Effector CD4-positive, alpha-beta T cell (primary cell): Measurements from ENCODE around the gene TJP3.
"Not testable (repeated sequence)": the region's sequence is repeated elsewhere in the genome, so short reads cannot be mapped to it uniquely, and the experiment has no call there.

Experiments
- DNase-seq: peaks from one replicate; pipeline ENCODE4 v3.0.0-alpha.2; 2020
- total RNA-seq: gene quantifications from one replicate; lab custom pipeline; 2026; lab: John Stamatoyannopoulos, UW

Gene TJP3, protein sequence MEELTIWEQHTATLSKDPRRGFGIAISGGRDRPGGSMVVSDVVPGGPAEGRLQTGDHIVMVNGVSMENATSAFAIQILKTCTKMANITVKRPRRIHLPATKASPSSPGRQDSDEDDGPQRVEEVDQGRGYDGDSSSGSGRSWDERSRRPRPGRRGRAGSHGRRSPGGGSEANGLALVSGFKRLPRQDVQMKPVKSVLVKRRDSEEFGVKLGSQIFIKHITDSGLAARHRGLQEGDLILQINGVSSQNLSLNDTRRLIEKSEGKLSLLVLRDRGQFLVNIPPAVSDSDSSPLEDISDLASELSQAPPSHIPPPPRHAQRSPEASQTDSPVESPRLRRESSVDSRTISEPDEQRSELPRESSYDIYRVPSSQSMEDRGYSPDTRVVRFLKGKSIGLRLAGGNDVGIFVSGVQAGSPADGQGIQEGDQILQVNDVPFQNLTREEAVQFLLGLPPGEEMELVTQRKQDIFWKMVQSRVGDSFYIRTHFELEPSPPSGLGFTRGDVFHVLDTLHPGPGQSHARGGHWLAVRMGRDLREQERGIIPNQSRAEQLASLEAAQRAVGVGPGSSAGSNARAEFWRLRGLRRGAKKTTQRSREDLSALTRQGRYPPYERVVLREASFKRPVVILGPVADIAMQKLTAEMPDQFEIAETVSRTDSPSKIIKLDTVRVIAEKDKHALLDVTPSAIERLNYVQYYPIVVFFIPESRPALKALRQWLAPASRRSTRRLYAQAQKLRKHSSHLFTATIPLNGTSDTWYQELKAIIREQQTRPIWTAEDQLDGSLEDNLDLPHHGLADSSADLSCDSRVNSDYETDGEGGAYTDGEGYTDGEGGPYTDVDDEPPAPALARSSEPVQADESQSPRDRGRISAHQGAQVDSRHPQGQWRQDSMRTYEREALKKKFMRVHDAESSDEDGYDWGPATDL
- total RNA-seq = 43.0 reads per million, percentile 65 among the genes with 10 or more reads in this experiment

DNA sequence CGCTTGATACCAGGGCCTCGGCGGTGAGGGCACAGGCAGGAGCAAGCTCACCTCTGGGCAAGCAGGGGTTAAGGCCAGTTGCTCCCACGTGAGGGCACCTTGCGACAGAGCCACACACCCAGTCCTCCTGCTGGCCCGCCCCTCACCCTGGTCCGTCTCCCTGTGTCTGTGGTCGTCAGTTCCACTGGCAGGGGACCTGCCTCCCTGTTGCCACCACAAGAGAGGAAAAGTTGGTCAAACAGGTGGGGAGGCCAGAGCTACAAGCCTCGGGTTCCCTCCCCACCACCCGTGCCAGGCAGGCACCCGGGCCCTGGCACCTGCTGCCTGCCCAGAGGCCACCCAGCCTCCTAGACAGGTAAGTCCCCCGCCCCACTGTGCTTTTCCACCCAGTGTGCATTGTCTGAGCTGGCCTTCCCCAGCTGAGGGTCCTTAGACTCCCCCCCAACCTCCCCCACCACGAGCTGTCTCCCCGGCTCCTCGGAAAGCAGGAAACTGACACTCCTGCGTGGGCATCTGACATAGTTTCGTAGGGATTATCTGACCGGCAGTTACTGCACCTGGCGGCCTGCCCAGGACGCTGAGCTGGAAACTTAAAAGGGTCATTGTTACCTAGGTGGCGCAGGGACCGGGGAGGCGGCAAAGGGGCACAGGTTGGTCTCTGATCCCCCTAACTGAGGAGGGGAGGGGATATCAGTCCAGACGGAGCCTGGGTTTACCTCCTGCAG is at the start of gene TJP3:
TJP3 (plus strand) TSS at position 178 of the 725 bp plus-strand sequence. CDS start 20,049 bp downstream, outside the sequence.
- no peak for DNase-seq

DNA sequence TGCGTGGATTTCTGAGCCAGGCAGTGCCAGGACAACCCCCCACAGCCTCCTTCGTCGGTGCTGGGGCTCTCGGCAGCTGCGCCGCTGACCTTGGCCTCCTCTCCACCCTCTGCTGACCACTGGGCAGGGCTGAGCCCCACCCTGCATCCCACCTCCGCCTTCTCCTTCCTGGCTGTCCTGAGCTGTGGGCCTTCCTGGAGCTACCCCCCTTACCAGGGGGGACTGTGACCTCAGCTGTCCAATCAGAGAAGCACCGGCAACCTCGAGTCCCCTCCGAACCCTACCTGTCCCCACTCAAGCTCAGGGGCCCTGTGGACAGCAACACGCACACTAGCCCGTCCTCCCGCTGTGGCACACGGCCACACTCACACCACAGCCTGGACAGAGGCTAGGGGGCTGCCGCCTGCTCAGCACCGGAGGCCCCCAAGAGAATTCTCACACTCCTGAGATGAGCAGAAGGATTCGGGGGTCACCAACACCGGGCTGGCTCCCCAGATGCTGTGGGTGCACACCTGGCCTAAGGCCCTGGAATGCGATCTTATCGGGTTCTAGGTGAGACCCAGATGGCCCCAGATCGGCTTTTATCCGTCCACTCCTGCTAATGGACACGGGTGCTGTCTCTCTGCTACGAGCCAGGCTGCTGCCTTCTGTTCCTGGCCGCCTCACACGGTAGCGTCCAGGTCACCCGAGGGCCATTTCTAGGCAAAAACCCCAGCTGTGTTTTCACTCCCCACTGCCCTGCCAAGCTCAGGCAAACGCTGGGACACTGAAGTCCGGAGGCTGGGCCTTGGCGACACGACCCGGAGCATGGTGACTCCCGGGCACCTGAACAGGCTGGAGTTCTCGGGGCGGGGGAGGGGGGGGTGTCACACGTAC is 49.1 kb upstream of the TJP3 start:
- no peak for DNase-seq

DNA sequence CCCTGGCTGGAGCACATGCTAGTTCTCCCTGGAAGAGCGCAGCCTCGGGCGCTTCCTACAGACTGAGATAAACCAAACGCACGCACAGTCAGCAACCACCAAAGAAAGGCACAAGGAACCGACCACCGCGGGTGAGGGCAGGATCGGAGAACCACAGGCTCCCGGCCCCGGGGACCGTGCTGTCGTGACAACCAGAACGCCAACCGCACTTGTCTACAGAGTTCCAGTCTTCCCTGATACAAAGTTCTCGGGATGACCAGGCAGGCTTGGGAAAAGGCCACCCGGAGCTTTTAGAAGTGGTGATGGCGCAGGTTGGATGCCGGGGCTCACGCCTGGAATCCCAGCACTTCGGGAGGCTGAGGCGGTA is 48.5 kb upstream of the TJP3 start:
- DNase-seq = no peak

DNA sequence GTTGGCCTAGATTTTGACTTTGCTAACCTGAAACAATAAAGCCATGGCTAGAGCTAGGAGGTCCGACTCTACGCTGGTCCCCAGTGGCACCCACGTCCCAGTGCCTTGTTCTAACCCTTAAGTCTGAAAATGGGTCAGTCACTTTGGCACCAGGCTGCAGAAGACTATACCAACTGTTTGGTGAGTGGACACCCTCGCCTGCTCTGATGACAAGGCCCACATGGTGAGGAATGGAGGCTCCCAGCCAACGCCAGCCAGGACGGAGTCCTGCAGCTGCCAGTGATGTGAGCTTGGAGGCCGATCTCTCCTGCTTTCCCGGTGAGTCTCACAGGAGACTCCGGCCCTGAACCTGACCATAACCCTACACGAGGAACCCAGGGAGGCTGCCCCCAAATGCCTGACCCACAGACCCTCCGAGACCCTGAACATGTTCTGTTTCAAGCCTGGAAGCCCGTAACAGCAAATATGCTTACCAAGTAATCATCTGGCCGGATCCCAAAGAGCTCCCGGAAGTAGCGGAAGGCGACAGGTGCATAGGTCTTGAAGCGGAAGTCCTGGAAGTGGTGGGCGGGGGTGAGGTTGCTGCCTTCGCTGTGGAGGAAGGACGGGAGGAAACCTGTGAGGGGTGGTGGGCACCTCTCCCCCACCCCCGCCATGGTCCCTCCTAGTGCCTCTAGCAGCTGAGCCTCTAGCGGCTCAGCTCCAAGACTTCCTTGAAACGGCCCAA is 47.5 kb upstream of the TJP3 start:
- DNase-seq = no peak

DNA sequence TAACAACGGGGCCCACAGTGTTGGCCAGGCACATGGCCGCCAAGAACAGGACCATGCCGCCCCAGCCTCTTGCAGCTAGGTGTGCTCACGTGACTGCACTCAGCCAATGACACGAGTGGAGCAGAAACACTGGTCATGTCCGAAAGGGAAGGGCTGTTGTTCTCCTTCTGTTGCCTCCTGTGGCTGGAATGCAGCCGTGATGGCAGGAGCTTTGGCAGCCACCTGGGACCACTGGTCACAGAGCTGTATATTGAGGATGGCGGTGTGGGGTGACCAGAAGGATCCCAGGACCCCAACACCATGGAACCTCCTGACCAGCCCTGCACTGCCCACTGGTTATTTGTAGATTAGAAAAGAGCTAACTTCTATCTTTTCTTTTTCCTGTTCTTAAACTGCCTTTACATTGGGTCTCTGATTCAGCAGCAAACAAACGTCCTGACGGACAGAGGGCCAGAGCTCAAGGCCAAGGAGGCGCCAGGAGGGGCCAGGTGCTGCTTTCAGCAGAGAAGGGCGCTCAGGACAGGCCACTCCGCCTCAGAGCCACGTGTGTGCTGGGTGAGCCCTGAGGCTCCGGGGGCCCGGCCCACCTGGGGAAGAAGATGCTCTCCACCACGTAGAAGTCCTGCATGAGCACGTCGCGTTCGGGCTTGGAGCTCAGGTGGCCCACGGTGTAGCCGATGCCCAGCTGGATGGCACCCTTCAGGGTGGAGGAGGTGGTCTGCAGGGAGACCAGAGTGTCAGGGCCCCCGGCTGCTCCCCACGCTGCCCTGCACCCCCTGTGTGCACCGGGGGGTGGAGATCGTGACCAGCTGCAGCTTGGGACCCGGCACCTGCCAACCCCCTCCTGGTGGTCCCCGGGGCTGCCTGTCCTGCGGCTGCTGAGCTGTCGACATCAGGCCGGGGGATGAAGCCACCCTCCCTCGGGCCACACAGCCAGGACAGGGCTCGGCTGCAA is 46.6 kb upstream of the TJP3 start:
- no peak for DNase-seq

DNA sequence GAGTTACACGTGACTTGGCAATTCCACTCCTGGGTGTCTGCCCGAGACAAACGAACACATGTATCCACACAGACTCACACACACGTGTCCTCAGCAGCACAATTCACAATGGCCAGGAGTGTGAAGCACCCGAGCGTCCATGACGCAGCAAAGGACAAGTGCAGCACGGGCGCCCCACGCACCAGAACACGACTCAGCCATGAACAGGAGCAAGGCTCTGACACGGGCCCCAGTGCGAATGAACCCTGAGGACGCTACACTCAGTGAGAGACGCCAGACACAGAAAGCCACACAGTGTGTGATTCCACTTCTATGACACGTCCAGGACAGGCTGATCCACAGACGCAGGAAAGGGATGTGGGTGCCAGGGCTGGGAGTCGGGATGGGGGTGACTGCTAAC is 44.3 kb upstream of the TJP3 start:
- DNase-seq = no peak

DNA sequence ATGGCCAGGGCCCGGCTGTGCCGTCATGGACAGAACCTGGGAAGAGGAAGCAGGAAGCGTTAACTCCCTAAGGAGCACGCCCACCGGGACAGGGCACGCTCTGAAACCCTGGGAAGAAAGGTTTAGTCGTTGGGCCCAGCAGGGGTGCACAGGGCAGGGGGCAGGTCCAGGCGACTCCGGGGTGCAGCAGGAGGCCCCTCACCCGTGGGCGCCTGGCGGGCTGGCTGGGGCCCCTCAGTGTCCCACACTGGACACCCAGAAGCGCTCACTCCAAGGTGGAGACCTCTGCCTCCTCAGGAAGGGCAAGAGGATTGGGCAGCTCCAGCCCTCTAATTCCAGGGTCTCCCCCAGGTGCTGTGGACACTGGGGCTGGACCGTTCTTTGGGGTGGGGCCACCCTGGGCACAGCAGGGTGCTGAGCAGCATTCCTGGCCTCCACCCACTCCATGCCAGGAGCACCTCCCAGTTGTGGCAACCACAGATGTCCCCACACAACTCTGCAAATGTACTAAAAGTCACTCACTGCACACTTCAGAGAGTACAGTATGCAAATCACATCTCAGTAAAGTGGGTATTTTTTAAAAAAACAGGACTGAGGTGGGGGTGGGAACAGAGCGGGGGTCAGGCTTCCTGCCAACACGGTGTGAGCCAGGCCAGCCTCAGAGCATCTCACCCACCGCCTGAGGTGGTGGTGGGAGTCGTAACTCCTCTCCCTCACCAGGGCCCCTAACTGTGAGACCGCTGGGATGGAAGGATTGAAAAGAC is 43.1 kb upstream of the TJP3 start:
- no peak for DNase-seq

DNA sequence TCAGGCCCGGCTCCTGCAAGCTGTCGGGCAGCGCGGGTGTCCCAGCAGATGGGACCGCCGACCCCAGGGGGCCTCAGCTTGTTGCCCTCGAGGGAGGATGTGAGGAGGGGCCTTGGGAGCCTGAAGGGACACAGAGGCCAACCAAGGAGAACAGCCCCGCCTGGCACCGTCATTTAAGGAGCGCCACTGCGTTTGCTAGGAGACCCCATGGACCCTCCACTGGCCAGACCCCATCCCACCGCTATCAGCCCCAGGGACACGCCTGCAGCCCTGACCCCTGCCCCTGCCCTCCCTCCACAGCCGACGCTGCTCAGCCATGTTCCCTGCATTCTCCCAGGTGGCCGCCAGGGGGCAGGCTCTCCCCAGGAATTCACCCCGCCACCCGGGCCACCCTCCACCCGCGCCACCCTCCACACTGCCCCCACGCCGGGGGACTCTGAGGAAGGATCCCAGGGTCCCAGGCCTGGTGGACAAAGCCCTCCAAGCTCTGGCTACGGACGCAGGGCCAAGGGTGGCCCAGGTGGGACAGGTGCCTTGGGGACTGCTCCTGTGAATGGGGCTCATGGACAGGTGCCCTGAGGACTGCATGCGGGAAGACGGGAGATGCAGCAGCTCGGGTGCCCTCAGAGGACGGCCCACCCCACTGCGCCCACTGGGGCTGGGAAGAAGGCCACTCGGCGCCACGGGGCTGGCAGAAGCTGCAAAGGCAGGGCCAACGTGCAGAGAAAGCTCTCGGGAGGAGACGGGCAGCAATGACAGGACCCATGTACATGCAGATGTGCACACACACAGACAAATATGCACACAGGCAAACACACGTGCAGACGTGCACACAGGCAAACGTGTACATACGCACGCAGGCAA is 42.3 kb upstream of the TJP3 start:
- DNase-seq = peak; percentile 71

DNA sequence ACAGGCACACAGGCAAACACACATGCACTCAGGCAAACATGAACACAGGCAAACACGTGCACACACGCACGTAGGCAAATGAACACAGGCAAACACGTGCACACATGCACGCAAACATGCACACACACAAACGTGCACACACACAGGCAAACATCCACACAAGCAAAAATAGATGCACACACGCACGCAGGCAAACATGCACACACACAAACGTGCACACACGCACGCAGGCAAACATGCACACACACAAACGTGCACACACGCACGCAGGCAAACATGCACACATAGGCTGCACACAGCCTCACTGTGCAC is 41.7 kb upstream of the TJP3 start:
- DNase-seq = not testable (repeated sequence)

DNA sequence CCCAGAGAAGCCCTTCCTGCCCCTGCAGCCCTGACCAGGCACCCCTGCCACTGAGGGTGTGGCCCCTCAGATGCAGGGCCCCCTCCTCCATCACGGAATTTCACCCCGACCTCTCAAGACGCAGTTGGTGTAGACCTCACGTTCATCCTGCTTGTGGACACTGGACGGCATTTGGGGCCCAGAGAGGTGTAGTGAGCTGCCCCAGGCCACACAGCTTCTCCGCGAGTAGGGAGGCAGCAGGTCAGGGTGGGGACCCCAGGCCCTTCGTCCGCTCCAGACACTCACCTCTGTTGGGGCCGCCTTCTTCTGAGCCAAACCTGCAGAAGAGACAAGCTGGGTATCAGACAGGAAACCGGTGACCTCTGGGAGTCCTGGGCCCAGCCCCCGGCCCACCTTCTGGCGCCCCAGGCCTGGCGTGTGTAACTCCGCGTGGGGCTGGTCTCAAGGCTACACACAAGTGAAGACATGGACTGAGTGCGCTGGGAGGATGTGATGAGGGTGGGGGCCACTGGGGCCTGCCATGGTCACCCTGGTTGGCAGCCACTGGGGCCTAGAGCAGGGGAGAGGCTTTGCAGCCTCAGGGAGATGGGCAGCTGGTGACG is 41.0 kb upstream of the TJP3 start:
- DNase-seq = no peak

DNA sequence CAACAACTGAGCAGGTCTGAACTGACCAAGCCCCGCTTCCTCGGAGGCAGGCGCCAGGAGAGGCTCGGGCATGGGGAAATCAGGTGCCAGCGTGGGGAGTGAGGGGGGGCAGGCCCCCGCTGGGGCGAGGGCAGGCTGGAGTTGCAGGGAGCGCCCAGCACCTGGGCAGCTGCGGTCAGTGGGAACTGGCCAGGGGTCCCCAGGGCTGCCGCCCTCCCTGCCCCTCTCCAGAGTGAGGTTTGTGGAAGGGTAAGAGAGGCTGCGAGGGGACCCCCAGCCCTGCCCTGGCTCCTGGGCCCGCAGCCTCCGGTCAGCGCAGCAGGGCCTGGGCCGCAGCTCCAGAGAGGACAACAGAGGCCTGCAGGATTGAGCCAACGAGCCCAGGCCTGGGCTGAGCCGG is 40.4 kb upstream of the TJP3 start:
- no peak for DNase-seq

DNA sequence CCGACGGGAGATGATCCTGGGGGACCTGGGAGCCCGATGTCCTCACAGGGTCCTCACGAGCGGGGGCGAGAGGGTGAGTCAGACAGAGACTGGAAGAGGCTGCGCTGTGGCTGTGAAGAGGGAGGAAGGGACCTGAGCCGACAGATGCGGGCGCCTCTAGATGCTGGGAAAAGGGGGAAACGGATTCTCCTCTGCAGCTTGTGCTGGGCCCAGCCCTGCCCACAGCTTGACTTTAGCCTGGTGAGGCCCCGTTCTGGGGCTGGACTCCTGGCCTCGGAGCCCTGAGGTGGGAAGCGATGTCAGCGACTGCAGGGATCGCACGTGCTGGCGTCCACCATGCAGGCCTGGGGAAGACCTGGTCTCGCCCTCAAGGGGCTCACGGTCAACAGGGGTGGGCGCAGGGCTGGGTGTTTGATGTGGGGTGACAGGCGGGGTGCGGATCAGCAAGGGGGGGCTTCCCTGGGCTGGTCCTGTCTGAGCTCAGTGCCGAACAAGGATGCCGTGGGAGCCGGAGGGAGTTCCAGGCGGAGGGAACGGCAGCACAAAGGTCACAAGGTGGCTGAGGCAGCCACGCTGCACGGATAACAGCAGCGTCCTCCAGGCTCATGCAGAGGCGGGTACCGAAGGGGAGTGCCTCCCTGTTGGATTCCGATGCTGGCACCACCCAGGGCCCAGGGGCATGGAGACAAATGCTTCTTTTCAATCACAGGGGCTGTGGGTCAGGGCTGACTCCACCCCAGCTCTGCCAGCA is 39.7 kb upstream of the TJP3 start:
- DNase-seq = no peak

DNA sequence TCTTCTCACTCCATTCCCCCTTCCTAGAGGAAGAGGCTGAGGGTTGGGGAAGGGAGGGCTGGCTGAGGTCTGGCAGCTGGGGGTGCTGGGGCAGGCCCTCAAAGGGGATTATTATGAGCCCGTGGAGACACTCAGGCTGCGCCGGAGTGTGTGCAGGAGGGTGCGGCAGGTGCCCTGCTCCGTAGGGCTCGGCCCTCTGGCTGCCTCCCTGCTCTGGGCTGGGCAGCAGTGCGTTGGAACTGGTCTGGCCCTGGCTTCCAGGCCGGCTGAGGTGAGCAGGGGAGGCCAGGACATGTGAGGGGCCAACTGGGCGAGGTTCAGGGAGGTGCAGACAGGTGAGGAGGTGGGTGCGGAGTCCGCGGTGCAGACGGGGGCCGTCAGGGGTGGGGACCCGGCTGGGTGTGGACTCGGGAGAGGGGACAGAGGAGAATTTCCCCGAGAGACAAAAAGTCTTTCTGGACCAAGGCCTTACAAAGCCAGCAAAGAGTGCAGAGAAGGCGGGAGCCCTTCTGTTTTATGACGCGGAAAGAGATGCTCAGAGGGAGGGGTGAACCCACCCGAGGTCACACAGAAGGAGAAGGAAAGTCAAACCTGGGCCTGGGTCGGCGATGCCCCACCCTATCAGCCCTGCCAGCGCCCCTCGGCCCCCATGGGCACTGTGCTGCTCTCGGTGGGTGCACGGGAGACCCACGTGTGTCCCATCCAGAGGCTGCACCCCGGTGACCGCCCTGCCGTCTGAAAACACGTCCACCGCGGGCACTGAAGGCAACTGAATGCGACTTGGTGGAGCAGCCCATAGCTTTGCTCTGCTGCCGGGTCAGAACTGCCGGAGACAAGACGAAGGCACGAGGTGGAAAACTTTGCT is 38.9 kb upstream of the TJP3 start:
- DNase-seq = no peak

DNA sequence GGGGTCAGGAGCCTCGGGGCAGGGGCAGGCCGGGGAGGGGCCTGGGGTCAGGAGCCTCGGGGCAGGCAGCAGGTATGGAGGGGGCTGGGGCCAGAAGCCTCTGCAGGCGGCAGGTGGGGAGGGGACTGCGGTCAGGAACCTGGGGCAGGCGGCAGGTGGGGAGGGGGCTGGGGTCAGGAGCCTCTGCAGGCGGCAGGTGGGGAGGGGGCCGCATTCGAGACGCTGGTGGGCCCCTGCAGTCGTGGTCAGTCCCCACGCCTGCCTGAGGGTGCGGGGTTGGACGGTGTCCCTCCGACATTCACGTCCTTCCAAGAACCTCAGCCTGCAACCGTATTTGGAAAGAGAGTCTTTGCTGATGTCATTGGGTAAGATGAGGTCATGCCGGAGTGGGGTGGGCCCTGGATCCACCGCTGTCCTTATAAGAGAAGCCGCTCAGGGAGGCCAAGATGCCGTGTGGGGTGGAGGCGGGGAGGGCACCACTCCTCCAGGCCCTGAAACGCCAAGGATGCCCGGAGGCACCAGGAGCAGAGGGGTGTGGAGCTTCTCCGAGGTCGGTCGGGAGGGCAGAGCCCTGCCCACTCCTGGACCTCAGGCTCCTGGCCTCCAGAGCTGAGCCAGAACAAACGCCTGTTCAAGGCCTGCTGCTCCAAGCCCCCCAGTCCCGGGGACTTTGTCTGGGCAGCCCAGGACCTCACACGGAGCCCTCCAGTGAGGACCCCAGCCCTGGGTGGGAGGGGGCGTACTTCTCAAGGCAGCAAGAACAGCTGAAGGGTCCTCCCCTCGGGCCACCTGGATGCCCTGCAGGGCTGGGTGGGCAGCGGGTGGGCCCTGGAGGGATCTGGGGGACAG is 38.0 kb upstream of the TJP3 start:
- no peak for DNase-seq
